Neural cell (in vitro differentiated cells): Measurements from ENCODE around the gene MCL1. TPM values are rescaled to one million over a fixed set of nuclear protein-coding genes. Genes with fewer than 3 reads are reported as not detected.

Experiments
- H2AFZ ChIP-seq: fragments of 200-600, 300-800 bp; sonication (generic), shearing (Covaris generic); 2 replicates; pipeline ENCODE4 v1.6.0; 2014; ENCODE audit warnings: low read depth, mild to moderate bottlenecking, antibody characterized with exemption, low read length, moderate library complexity
- H3F3A ChIP-seq: fragments of 200-600 bp; shearing (Covaris generic); 2 replicates; pipeline ENCODE4 v1.6.1; 2016; ENCODE audit warnings: mild to moderate bottlenecking, moderate library complexity, mixed read lengths, antibody characterized with exemption, low read length; ENCODE audit not compliant: insufficient read depth, poor library complexity, severe bottlenecking
- H3K27ac ChIP-seq: fragments of 200-600, 300-800 bp; sonication (generic), shearing (Covaris generic); 2 replicates; pipeline ENCODE4 v1.5.1; 2014; ENCODE audit warnings: mild to moderate bottlenecking, low read length, moderate library complexity
- H3K27me3 ChIP-seq: fragments of 300-800, 200-600 bp; sonication (generic), shearing (Covaris generic); 2 replicates; pipeline ENCODE4 v1.6.0; 2014; ENCODE audit warnings: mild to moderate bottlenecking, low read depth, low read length, moderate library complexity; ENCODE audit not compliant: insufficient read depth
- H3K36me3 ChIP-seq: fragments of 300-800, 200-600 bp; sonication (generic), shearing (Covaris generic); 2 replicates; pipeline ENCODE4 v1.5.1; 2014; ENCODE audit warnings: mild to moderate bottlenecking, antibody characterized with exemption, low read length, moderate library complexity; ENCODE audit not compliant: insufficient read depth
- H3K4me2 ChIP-seq: fragments of 300-800, 200-600 bp; sonication (generic), shearing (Covaris generic); 2 replicates; pipeline ENCODE4 v1.6.0; 2014; ENCODE audit warnings: mild to moderate bottlenecking, low read length
- H3K4me3 ChIP-seq: fragments of 300-800, 200-600 bp; sonication (generic), shearing (Covaris generic); 2 replicates; pipeline ENCODE4 v1.5.1; 2014; ENCODE audit warnings: mild to moderate bottlenecking, low read length, moderate library complexity
- H3K79me2 ChIP-seq: fragments of 200-600 bp; shearing (Covaris generic); replicated peaks from 2 replicates; pipeline ENCODE4 v1.6.0; 2014; ENCODE audit warnings: mild to moderate bottlenecking, low read length, moderate library complexity; ENCODE audit not compliant: insufficient read depth
- H3K9ac ChIP-seq: fragments of 300-800, 200-600 bp; sonication (generic), shearing (Covaris generic); 2 replicates; pipeline ENCODE4 v1.6.1; 2016; ENCODE audit warnings: mild to moderate bottlenecking, low read length, mixed read lengths
- H3K9me2 ChIP-seq: fragments of 200-600 bp; shearing (Covaris generic); 2 replicates; pipeline ENCODE4 v1.6.1; 2016; ENCODE audit warnings: mild to moderate bottlenecking, low read length, mixed read lengths; ENCODE audit not compliant: insufficient read depth
- H3K9me3 ChIP-seq: fragments of 200-600, 300-800 bp; sonication (generic), shearing (Covaris generic); 2 replicates; pipeline ENCODE4 v1.6.1; 2016; ENCODE audit warnings: mild to moderate bottlenecking, mixed run types, low read length, moderate library complexity, mixed read lengths
- H4K20me1 ChIP-seq: fragments of 200-600 bp; shearing (Covaris generic); 2 replicates; pipeline ENCODE4 v1.6.1; 2016; ENCODE audit warnings: mild to moderate bottlenecking, mixed run types; ENCODE audit not compliant: insufficient read depth
- EP300 ChIP-seq: fragments of 450-650 bp; conservative IDR thresholded peaks from 2 replicates; pipeline ENCODE4 v1.6.1; 2014; ENCODE audit warnings: antibody characterized with exemption, mild to moderate bottlenecking, moderate library complexity; ENCODE audit not compliant: poor library complexity, severe bottlenecking
- EZH2 ChIP-seq: fragments of 200-600, 300-800 bp; shearing (Covaris generic), sonication (generic); IDR thresholded peaks from 2 replicates; pipeline ENCODE4 v1.6.1; 2014; ENCODE audit warnings: antibody characterized with exemption, low read length, borderline replicate concordance, mild to moderate bottlenecking; ENCODE audit not compliant: insufficient read depth, poor library complexity, severe bottlenecking
- MXI1 ChIP-seq: fragments of 450-650 bp; conservative IDR thresholded peaks from 2 replicates; pipeline ENCODE4 v1.6.1; 2014; ENCODE audit warnings: antibody characterized with exemption, mild to moderate bottlenecking; ENCODE audit not compliant: poor library complexity, severe bottlenecking
- POLR2AphosphoS5 ChIP-seq: IDR thresholded peaks from 2 replicates; pipeline ENCODE4 v1.6.1; 2012
- RAD21 ChIP-seq: fragments of 450-650 bp; conservative IDR thresholded peaks from 2 replicates; pipeline ENCODE4 v1.6.1; 2014; ENCODE audit warnings: antibody characterized with exemption, mild to moderate bottlenecking, moderate library complexity
- SMC3 ChIP-seq: fragments of 450-650 bp; conservative IDR thresholded peaks from 2 replicates; pipeline ENCODE4 v1.6.1; 2014; ENCODE audit warnings: antibody characterized with exemption, mild to moderate bottlenecking, moderate library complexity; ENCODE audit not compliant: poor library complexity
- TAF1 ChIP-seq: IDR thresholded peaks from 2 replicates; pipeline ENCODE4 v1.6.1; 2012; ENCODE audit warnings: low read depth
- polyA plus RNA-seq: library from polyadenylated mRNA; depleted of rRNA; stranded (reverse); fragments of >200 nt; gene quantifications from 2 replicates; pipeline ENCODE4 v1.2.3, GENCODE V29; 2014
- TF ChIP-seq, protein P1 (sequence below): IDR thresholded peaks from 2 replicates; pipeline ENCODE4 v1.6.1; 2012; ENCODE audit warnings: borderline replicate concordance
- TF ChIP-seq, protein P2 (sequence below): fragments of 450-650 bp; IDR thresholded peaks from 2 replicates; pipeline ENCODE4 v1.5.1; 2014; ENCODE audit warnings: antibody characterized with exemption, mild to moderate bottlenecking, moderate library complexity; ENCODE audit not compliant: poor library complexity, severe bottlenecking

The MCL1 gene
- polyA plus RNA-seq, 1 donor from 2014 or later, result 171 TPM

DNA sequence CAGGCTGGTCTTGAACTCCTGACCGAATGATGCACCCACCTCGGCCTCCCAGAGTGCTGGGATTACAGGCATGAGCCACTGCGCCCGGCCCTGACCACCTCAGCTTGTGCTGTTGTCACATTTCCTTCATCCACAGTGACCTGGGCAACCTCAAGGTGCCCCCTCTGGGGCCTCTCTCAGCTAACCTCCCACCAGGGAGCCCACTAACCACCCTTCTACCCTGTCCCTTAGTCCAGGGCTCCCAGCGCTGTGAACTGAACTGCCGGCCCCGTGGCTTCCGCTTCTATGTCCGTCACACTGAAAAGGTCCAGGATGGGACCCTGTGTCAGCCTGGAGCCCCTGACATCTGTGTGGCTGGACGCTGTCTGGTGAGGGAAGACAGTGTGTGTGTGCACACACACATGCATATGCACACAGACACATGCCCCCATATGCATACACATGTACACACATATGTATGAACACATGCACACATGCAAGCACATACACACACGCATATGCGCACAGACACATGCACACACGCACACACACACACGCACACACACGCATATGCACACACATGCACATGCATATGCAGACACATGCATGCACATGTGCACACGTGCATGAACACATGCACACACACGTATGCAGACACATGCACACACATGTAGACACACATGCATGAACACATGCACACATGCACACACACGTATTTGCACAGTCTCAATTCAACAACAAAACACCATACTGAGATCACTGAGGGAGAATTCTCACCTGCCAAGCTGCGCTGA, 24.0 kb downstream of the MCL1 start:
- Histone ChIP-seq H2AFZ (no peak overlapping the region), H3K4me2 (no peak overlapping the region), H3K36me3 (no peaks in the 10 kb centered on the region), H3K9me3 (no peaks in the 10 kb centered on the region), H4K20me1 (no peaks in the 10 kb centered on the region), H3K27me3 (no peaks in the 10 kb centered on the region), H3K9ac (no peak overlapping the region), H3F3A (no peaks in the 10 kb centered on the region), H3K9me2 (no peaks in the 10 kb centered on the region), H3K79me2 (no peaks in the 10 kb centered on the region), H3K4me3 (no peak overlapping the region), H3K27ac (no peak overlapping the region)
- no peak for TF ChIP-seq TAF1
- TF ChIP-seq, protein P1, sequence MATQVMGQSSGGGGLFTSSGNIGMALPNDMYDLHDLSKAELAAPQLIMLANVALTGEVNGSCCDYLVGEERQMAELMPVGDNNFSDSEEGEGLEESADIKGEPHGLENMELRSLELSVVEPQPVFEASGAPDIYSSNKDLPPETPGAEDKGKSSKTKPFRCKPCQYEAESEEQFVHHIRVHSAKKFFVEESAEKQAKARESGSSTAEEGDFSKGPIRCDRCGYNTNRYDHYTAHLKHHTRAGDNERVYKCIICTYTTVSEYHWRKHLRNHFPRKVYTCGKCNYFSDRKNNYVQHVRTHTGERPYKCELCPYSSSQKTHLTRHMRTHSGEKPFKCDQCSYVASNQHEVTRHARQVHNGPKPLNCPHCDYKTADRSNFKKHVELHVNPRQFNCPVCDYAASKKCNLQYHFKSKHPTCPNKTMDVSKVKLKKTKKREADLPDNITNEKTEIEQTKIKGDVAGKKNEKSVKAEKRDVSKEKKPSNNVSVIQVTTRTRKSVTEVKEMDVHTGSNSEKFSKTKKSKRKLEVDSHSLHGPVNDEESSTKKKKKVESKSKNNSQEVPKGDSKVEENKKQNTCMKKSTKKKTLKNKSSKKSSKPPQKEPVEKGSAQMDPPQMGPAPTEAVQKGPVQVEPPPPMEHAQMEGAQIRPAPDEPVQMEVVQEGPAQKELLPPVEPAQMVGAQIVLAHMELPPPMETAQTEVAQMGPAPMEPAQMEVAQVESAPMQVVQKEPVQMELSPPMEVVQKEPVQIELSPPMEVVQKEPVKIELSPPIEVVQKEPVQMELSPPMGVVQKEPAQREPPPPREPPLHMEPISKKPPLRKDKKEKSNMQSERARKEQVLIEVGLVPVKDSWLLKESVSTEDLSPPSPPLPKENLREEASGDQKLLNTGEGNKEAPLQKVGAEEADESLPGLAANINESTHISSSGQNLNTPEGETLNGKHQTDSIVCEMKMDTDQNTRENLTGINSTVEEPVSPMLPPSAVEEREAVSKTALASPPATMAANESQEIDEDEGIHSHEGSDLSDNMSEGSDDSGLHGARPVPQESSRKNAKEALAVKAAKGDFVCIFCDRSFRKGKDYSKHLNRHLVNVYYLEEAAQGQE, result no peak
- TF ChIP-seq, protein P2, sequence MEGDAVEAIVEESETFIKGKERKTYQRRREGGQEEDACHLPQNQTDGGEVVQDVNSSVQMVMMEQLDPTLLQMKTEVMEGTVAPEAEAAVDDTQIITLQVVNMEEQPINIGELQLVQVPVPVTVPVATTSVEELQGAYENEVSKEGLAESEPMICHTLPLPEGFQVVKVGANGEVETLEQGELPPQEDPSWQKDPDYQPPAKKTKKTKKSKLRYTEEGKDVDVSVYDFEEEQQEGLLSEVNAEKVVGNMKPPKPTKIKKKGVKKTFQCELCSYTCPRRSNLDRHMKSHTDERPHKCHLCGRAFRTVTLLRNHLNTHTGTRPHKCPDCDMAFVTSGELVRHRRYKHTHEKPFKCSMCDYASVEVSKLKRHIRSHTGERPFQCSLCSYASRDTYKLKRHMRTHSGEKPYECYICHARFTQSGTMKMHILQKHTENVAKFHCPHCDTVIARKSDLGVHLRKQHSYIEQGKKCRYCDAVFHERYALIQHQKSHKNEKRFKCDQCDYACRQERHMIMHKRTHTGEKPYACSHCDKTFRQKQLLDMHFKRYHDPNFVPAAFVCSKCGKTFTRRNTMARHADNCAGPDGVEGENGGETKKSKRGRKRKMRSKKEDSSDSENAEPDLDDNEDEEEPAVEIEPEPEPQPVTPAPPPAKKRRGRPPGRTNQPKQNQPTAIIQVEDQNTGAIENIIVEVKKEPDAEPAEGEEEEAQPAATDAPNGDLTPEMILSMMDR, result no peak

GRCh38 chr1:150554086-150554452, 25.3 kb downstream of the MCL1 start:
- Histone ChIP-seq H3K27me3 (peaks cover 4% of the 10 kb centered on the region), H3K27ac (no peak overlapping the region)

More at GRCh38 chr1:150554086-150554452, 25.3 kb downstream of the MCL1 start:
- TF ChIP-seq, protein P2, result no peak
- TF ChIP-seq EP300 (no peak), RAD21 (no peak), EZH2 (no peak), TAF1 (no peak), POLR2AphosphoS5 (no peak), MXI1 (no peak), SMC3 (no peak)
- TF ChIP-seq, protein P1, result no peak
- H3K4me3 ChIP-seq, result no peak overlapping the region
- H2AFZ ChIP-seq, result no peak overlapping the region
- no peaks in the 10 kb centered on the region for H3K9me3 ChIP-seq
- no peak overlapping the region for H3K9ac ChIP-seq
- no peaks in the 10 kb centered on the region for H3K79me2 ChIP-seq
- no peak overlapping the region for H3K4me2 ChIP-seq
- no peaks in the 10 kb centered on the region for H3F3A ChIP-seq
- no peaks in the 10 kb centered on the region for H4K20me1 ChIP-seq
- H3K36me3 ChIP-seq, result no peaks in the 10 kb centered on the region
- H3K9me2 ChIP-seq, result no peaks in the 10 kb centered on the region
